HG03159 (cell line): ENCODE results near the gene TICRR.

Experiments
- ATAC-seq: cut with Tn5 transposase; IDR thresholded peaks from one replicate; pipeline ENCODE4 v1.9.1; 2021; ENCODE audit warnings: mild to moderate bottlenecking, moderate library complexity; ENCODE audit not compliant: unreplicated experiment

The TICRR gene

DNA sequence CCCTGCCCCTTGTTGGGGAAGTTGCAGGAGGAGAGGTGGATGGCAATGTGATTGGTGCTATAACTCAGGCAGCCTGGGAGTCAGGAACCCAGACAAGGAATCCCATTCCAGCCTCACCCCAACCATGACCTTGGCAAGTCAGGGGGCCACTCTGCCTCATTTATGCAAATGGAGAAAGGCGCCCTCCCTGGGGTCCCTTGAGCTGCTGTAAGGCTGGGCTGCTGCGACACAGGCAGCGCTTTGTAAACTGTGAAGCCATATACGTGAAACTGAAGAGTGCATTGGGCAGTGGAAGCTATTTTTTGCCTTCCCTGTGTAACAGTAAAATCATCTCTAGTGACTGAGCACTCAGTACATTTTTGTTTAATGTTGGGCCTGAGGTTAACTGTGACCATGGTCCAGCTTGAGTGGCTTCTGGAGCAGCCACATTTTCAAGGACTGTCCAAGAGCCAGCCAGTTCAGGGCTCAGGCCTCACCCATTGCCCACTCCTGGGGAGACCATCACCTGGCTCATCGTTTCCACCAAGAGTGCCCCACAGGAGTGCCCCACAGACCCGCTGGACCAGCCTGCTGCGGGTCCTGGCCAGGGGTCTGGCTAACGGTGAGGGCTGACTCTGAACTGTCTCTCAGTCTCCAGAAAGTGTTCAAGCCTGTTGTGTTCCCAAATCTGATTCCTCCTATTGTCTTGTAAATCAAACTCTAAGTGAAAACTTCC is 52.1 kb downstream of the TICRR start:
- ATAC-seq = no peak

DNA sequence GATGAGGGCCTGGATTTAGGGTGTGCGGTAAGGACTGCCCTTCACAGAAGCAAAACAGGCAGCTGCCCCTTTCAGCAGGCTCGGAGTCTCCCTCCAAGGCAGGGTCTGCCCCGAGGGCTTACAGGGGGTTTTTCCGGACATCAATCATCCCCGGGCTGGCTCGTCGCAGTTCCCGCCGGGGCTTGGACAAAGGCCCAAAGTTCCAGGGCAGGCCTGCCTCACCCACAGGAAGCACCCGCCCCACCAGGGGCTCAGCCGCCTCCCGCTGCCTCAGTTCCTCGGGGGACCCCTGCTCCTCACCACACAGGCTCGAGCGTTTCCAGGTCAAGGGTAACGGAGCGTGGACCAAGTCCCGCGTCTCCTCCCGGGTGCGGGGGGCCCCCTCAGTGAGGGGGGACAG is 53.0 kb downstream of the TICRR start:
- no peak for ATAC-seq

DNA sequence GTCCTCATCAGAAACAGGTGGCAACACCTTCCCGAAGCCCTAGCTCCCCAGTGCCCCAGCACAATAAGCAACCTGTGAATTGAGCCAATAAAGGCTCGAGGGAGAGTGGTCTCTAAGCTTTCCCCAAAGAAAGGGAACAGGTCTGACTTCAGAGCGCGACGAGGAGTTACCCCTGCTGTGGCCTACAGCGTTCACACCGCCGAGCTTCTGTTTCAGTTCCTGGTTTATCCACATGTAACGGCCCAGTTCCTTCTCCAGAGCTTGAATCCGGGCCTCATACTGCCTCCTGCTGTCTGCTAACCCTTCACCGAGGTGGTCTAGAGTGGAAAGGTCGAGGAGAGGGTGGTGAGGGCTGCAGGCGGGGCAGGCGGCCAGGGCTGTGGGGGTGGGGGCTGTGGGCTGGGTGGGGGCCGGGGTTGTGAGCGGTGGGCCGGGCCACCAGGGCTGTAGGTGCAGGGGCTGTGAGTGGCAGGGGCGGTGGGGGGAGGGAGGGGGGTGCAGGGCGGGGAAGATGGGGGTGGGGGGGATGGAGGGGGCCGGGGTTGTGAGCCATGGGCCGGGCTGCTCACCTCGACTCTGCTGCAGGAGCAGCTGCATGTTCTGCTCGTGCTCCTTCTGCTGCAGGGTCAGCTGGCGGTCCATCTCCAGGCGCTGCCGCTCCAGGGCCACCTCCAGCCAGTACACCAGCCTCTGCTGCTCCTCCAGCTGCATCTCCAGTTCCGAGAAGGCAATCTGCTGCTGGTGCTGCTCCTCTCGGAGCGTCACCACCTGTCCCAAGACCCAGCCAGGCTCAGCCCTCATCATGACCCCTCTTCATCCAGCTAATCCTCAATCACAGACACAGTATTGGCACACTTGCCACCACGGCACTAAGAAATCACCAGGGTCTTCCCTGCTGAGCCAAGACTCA is 53.8 kb downstream of the TICRR start:
- no peak for ATAC-seq

DNA sequence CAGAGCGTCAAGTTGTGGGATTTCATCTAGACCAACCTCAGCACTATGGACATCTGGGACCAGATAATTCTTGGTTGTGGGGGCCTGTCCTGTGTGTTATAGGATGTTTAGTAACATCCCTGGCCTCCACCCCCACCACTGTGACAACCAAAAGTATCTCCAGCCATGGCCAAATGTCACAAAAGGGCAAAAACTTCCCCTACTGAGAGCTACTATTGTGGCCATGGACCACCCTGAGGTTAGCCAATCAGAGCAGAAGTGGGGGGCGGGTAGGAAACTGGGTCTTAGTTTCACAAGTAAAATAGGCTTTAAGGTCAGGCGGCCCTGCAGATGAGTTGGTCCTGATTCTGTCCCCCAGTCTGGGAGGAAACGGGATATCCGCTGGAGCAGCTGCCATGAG is 54.6 kb downstream of the TICRR start:
- no peak for ATAC-seq

DNA sequence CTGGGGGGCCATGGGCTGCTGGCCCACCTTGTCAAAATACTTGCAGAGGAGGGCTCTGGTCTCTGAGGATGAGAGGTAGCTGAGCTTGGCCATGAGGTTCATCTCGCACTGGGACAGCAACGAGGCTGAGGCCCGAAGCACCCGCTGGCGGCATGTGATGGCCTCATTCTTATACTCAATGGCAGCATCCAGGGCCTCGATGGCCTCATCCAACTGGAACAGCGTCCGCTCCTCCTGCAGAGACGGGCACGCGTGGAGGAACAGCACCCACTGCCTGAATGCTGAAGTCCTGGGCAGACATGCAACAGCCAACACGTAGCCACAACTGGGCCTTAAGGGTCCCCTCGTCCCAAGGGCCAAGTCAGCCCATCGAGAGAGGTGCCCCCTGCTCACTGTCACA is 55.0 kb downstream of the TICRR start:
- ATAC-seq = no peak

DNA sequence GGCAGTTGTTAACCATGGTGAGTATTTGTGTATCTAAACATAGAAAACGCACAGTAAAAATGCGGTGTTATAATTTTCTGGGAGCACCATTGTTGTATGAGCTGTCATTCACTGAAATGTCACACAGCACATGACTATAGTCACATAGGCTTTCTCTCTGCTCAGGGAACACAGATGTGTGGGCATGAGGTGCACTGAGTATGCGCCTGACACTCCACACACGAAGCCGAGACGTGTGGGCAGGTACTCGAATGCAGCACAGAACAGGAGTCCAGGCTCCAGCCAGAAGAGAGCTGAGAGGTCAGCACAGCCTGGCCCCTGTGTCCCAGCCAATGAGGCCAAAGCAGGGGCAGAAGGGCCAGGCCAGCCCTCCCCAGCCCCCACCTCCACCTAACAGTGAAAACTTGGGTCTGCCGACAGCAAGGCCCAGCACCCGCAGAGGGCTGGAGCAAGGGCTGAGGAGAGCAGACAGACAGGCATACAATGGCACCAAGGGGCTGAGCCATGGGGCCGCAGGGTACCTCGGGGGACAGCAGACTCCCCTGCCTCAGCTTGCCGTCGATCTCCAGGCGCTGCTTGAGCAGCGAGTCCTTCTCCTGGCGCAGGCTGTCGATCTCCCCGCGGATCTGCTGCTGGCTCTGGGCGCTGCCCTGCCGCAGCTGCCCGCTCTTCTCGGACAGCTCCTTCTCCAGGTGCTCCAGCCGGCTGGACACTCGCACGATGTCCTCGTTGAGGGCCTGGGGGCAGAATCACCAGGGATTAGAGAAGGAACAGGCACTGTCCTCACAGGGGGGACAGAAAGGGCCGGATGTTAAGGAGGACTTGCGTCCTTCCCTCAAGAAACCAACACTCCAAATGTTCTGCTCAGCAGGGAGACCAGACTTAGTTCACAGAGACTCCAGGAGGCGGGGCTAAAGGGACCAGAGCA is 56.0 kb downstream of the TICRR start:
- ATAC-seq = no peak

DNA sequence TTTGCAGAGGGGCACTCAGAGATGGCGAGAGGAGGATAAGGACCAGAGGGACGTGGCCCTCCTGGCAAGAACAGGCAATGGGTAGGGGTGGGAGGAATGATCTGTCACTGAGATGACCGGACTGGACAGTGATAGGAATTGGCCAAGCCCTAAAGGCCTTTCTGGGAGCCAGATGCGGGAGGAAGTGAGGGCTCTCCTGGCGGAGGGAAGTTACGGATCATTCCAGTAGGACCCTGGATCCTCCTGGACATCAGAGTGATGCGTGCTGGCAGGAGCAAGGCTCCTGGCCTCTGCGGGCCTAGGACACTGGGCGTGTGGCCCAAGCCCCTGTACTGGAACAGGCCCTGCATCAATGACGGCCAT is 56.6 kb downstream of the TICRR start:
- ATAC-seq = no peak

DNA sequence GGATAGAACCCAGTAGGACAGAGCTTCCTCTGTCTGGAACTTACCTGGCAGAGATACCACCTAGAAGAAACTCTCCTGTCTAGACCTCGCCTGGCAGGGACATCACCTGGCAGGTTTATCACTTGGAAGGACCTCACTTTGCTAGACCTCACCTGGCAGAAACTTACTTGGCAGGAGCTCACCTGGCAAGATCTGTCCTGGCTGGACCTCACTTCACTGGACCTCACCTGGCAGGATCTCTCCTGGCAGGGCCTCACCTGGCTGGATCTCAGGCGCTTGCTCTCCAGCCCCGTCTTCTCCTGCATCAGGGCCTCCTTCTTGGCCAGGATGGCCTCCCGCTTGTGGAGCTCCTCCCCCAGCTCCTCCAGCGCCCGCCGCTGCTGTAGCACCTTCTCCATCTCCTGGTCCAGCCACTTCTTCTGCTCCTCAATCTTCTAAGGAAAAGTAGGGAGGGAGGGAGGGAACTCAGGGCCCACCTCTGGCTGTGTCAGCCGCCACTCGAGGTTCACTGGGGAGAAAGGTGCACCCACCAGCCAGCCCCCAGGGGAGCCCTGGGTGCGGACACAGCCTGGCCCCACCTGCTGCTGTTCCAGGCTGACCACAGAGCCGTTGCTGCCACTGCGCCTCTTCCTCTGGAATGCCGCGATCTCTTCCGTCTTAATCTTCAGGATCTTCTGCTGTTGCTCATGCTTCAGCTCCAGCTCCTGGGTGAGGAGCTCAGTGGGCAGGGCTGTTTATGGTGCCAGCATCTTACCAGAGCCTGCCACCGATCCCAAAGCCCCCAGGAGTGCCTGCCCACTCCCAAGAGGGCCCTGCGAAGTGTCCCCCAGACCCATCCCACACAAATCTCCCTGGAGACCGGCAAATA is 57.5 kb downstream of the TICRR start:
- ATAC-seq = no peak

DNA sequence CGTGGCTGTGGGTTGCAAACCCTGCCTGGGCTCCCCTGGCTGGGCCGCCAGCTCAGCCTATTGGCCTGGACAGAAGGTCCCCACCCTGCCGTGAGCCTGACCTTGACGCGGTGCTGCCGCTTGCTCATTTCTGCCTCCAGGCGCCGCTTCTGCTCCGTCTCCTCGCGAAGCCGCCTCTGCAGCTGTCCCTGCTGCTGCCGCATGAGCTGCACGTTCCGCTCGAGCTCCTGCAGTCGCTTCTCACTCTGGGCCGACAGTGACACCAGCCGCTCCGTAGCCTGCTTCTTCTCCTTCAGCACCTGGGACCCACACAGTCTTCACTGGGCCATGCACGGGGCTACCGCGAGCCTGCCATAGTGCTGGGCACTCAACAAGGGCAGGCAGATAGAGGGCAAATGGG is 58.3 kb downstream of the TICRR start:
- no peak for ATAC-seq

DNA sequence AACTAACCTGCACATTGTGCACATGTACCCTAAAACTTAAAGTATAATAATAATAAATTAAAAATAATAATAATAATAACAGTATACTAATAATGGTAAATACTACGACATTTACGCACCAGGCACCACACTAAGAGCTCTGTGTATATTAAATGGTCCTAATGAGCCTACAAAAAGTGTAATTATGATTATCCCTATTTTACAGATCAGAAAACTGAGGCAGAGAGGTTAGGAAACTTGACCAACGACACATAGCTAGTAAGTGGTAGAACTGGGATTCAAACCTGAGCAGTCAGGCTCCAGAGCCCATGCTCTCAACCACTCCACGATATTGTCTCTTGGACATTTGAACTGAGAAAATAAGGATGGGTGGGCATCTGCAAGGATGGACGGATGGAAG is 65.0 kb downstream of the TICRR start:
- ATAC-seq = no peak

DNA sequence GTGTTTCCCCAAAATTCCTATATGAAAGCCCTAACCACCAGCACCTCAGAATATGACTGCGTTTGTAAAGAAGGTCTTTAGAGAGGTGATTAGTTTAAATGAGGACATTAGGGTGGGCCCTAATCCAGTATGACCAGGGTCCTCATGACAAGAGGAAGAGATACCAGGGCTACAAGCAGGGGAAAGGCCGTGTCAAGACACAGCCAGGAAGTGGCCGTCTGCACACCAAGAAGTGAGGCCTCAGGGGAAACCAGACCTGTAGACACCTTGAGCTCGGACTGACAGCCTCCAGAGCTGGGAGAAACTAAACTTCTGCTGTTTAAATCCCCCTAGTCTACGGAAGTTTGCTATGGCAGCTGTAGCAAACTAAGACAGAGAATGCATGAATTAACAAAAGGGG is 65.8 kb downstream of the TICRR start:
- ATAC-seq = no peak

DNA sequence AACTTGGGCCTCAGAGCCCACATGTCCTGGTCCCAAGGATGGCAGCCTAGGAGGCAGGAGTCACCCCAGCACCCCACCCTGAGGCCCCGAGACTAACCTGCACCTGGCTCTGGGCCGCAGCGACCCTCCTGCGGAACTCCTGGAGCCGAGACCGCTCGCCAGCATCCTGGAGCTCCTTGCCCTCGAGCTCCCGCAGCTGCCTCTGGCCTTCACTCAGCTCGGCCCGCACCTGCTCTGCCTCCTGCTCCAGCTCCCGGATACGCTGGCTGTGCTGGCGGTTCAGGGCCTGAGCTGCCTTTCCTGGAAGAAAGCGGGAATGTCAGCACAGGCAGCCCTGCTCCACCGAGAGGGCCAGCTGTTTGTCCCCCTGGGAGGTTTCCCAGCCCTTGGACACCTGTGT is 66.8 kb downstream of the TICRR start:
- ATAC-seq = no peak

DNA sequence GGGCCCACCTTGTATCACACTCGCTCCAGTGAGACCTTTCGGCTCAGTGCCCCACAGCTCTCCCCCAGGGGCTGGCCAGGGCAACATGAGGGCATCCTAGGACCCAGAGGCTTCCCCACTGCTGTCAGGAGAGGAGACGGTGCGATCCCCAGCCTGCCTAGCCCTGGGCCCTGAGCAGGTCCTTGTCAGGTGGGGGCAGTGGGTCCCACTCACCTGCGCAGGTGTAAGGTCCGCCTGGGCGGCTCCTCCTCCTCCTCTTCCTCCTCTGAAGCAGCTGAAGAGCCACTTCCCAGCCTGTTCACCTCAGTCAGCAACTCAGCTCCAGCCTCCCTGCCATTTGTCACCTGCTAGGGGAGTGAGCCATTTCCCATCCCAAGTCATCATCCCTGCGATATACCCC is 70.4 kb downstream of the TICRR start:
- ATAC-seq = no peak

DNA sequence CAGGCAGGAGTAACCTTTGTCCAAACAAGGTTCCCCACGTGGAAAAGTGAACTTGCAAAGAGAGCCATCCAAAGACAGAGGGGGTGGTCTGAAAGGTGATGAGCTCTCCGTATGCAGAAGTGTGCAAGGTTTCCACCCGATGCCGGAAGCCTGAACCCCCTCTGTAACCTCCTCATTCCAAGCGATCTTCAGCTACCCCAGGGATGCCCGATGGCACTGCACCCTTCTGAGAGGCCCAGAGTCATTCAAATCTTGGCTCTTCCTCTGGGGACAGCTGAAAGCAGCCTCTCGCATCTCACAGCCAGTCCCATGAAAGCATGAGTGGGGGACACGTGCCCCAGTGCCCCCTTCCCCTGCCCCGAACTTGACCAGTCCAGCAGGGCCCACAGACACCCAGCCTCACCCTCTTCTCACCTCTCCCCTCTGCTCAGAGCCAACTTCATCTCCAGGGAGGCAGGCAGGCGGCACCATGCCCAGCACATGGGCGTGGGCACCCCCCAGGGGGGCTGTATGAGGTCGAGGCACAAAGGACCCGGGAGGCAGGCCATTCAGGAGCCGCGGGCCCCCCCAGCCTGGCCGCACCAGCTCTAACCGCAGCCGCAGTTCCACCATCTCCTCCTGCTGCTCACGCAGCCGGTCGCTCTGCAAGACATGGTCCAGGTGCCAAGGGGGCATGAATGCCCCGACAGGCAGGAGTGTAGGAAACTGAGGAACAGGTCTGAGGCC is 71.3 kb downstream of the TICRR start:
- no peak for ATAC-seq

DNA sequence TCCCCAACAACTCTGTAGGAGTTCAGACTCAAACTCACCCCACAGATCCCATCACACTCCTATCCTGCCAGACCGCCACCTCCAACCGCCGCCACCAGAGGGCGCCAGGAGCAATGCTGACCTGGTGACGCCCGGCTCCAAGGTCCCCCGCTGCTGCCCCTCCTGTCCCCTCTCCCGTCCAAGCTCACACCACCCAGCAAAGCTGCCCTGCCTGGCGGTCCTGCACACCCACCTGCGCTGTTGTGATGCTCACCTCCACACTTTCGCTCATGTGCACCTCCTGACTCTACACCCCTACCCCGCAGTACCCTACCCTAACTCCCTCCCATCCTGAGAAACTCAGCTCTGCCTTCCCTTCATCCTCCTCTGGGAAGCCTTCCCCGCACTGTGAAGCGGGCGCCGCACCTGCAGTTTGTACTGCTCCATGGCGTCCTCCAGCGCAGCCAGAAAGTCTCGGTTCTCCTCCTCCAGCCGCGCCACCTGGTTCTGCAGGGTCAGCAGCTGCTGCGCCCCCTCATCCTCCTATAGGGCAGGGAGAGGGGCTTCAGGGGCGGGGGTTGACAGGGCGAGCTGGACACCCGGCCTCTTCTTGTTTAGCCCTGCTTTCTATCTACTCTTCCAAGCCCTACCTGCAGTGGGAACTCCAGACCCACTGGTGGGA is 72.1 kb downstream of the TICRR start:
- ATAC-seq = no peak

DNA sequence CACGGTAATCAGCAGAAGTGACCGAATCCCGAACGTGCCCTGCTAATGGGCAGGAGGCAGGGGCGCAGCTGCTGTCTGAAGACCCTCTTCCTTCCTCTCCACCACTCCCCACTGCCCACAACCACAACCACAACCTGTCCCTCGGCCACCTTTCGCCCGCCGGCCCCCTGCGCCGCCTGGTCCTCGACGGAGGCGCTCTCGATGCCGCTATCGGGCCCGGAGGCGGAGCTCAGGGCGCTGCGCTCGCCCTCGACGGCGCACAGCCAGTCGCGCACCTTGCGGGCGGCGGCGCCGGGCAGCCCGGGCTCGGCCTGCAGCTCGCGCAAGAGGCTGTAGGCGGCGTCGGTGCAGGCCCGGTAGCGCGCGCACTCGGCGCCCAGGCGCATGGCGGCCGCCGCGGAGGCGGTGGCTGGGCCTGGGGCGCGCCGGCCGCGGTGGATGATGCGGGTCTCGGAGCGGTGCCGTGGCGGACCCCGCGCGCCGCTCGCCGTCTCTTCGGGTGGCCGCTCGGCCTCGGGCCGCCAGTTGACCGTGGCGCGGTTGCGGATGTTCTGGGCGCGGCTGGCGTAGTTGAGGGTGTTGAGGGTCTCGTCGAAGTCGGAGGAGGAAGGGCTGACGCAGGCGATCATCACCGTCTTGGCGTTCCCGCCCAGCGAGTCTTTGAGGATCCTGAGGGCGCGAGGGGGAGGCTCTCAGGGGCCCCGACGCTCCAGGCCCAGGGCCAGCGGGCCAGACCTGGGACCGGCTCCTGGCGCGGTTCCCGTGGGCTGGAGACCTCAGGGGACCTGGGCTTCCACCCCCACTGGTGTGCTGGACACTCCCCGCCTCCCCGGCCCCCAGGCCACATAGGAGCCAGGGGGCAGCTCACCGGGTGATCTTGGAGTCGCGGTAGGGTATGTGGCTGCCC is 73.1 kb downstream of the TICRR start:
- ATAC-seq = no peak

DNA sequence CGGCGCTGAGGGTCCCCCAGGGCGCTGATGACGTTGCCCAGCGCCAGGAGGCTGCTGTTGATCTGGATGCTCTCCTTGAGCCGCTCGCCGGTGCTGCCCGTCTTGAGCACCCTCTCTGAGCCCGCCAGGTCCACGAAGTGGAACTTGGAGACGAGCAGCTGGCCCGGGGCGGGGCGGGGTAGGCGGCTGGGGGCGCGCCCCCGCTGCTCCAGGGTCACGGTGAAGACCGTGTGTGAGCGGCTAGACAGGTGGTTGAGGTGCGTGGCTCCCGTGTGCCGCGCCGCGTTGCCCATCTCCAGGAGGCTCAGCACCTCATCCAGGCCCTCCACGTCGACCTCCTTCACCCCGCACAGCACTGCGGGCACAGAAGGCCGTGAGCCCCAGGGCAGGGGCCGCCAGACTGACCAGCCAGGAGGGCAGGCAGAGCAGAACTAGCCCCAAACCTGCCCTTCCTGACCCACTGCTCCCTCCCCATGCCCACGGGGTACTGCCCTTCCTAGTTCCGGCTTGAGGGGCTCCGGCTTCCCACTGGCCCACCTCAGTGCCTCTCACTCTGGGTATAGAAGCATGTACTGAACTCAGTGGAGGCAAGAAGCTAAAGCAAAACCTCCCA is 73.8 kb downstream of the TICRR start:
- ATAC-seq = no peak

DNA sequence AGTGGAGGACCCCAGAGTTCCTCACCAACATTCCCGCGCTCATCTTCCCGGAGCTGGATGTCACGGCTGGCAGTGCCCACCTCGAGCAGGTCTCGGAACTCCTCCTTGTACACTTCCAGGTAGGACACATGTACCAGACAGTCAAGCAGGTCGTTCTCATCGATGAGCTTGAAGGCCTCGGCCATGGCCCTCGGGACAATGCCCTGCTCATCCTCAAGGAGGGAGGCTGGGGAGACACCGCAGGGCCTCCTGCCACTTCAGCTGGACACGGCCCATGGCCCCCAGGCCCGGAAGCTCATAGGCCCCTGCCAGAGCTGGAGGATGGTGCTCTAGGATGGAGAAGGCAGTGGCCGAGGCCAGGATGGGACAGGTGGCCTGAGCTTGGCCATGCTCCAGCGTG is 74.4 kb downstream of the TICRR start:
- no peak for ATAC-seq
